HCT116 (cell line): ENCODE measurements around the gene SPOCK3. TPM values are rescaled to one million over a fixed set of nuclear protein-coding genes. Genes with fewer than 3 reads are reported as not detected.

Source experiments
- ATAC-seq: fragments of 200-7000 bp; cut with Tn5 transposase; 2 replicates; pipeline ENCODE4 v1.9.1; 2020; ENCODE audit warnings: mild to moderate bottlenecking, moderate library complexity
- BruUV-seq: library from RNA; stranded (reverse); fragments of 400-500 nt; replicated peaks from 2 replicates; lab custom pipeline; 2021; lab: Mats Ljungman, UMichigan
- CTCF ChIA-PET: fragments of 300-600 bp; sonication (Branson Sonifier 250); formaldehyde crosslinking; loops from one replicate; lab custom pipeline; 2021; ENCODE audit warnings: antibody characterized with exemption; lab: Charles Lee
- POLR2A ChIA-PET: fragments of 300-600, 350-600 bp; sonication (Branson Sonifier 250); formaldehyde crosslinking; loops from one replicate; lab custom pipeline; 2021; ENCODE audit warnings: antibody characterized with exemption; lab: Charles Lee
- RAD21 ChIA-PET, 2 experiments: fragments of 300-600 bp; sonication (Branson Sonifier 250); formaldehyde crosslinking; loops; one replicate each; lab custom pipeline; 2023; ENCODE audit warnings: low total read pairs in 2 of 2; ENCODE audit not compliant: uncharacterized antibody in 2 of 2, unreplicated experiment in 2 of 2, low non-redundant PET in 1 of 2; lab: Charles Lee
- DNase-seq: peaks from one replicate; pipeline ENCODE4 v3.0.0-alpha.2; 2010; ENCODE audit warnings: low read depth, low spot score
- H2AFZ ChIP-seq: fragments of 200-600 bp; shearing (Covaris generic), sonication (generic); 2 replicates; pipeline ENCODE4 v1.6.1; 2017; ENCODE audit warnings: low read depth, mixed run types, mixed read lengths, antibody characterized with exemption, low read length; ENCODE audit not compliant: poor library complexity, severe bottlenecking
- H3K27ac ChIP-seq: 2 replicates; pipeline ENCODE4 v1.5.1; 2012; ENCODE audit warnings: low read depth, low read length
- H3K27me3 ChIP-seq: fragments of 200-600 bp; sonication (generic); 2 replicates; pipeline ENCODE4 v1.6.1; 2016; ENCODE audit warnings: mixed run types, low read length, mixed read lengths; ENCODE audit not compliant: insufficient read depth
- H3K36me3 ChIP-seq, 2 experiments: fragments of 200-500 bp in 1 of 2; fragments of 200-600 bp in 1 of 2; sonication (Bioruptor generic) in 1 of 2; sonication (generic) in 1 of 2; 2 replicates each; pipeline versions ENCODE4 v1.5.1 to v1.6.1; 2014 to 2016; ENCODE audit warnings: low read length in 2 of 2, inconsistent platforms in 1 of 2, mixed read lengths in 1 of 2, mixed run types in 1 of 2; ENCODE audit not compliant: insufficient read depth in 2 of 2, control insufficient read depth in 1 of 2
- H3K4me1 ChIP-seq, 2 experiments: fragments of 200-600 bp in 1 of 2; sonication (generic) in 1 of 2; 2 replicates each; pipeline versions ENCODE4 v1.5.1 to v1.6.1; 2012 to 2017; ENCODE audit warnings: low read length in 2 of 2, inconsistent platforms in 1 of 2, mild to moderate bottlenecking in 1 of 2, mixed read lengths in 1 of 2, mixed run types in 1 of 2, moderate library complexity in 1 of 2; ENCODE audit not compliant: insufficient read depth in 2 of 2, control insufficient read depth in 1 of 2
- H3K4me2 ChIP-seq: fragments of 200-600 bp; sonication (generic); 2 replicates; pipeline ENCODE4 v1.6.1; 2017; ENCODE audit warnings: mixed run types, low read length, mixed read lengths
- H3K4me3 ChIP-seq, 2 experiments: fragments of 200-600 bp in 1 of 2; sonication (generic) in 1 of 2; replicated peaks in 1 of 2; 2 replicates each; pipeline ENCODE4 v1.5.1; 2011 to 2016; ENCODE audit warnings: low read length in 2 of 2, control low read depth in 1 of 2, low read depth in 1 of 2, mild to moderate bottlenecking in 1 of 2, mixed read lengths in 1 of 2, mixed run types in 1 of 2
- H3K79me2 ChIP-seq: fragments of 200-600 bp; sonication (generic); 2 replicates; pipeline ENCODE4 v1.6.1; 2017; ENCODE audit warnings: mild to moderate bottlenecking, mixed run types, low read length, moderate library complexity, mixed read lengths; ENCODE audit not compliant: insufficient read depth
- H3K9ac ChIP-seq: fragments of 200-600 bp; sonication (generic); 2 replicates; pipeline ENCODE4 v1.6.1; 2016; ENCODE audit warnings: low read length, mixed read lengths
- H3K9me2 ChIP-seq: fragments of 200-600 bp; sonication (generic), shearing (Covaris generic); 2 replicates; pipeline ENCODE4 v1.6.1; 2017; ENCODE audit warnings: mixed run types, mild to moderate bottlenecking, moderate library complexity; ENCODE audit not compliant: insufficient read depth
- H3K9me3 ChIP-seq, 2 experiments: fragments of 200-500 bp in 1 of 2; fragments of 200-600 bp in 1 of 2; sonication (Bioruptor generic) in 1 of 2; sonication (generic) in 1 of 2; 2 replicates each; pipeline ENCODE4 v1.6.1; 2014 to 2017; ENCODE audit warnings: low read length in 2 of 2, mixed read lengths in 2 of 2, inconsistent platforms in 1 of 2, low read depth in 1 of 2, mild to moderate bottlenecking in 1 of 2, mixed run types in 1 of 2, moderate library complexity in 1 of 2; ENCODE audit not compliant: control insufficient read depth in 1 of 2, insufficient read depth in 1 of 2
- H4K20me1 ChIP-seq: fragments of 200-600 bp; sonication (generic), shearing (Covaris generic); 2 replicates; pipeline ENCODE4 v1.6.1; 2017; ENCODE audit warnings: mixed run types, mild to moderate bottlenecking, moderate library complexity; ENCODE audit not compliant: insufficient read depth
- CBX3 ChIP-seq: IDR thresholded peaks from 2 replicates; pipeline ENCODE4 v1.6.1; 2012; ENCODE audit warnings: low read depth
- CEBPB ChIP-seq: IDR thresholded peaks from 2 replicates; pipeline ENCODE4 v1.6.1; 2012; ENCODE audit warnings: low read depth
- CTCF ChIP-seq, 3 experiments: fragments of 200-600 bp in 1 of 3; sonication (generic) in 1 of 3; IDR thresholded peaks in 2 of 3; conservative IDR thresholded peaks in 1 of 3; 2 replicates each; pipeline ENCODE4 v1.5.1; 2012 to 2017; ENCODE audit warnings: low read depth in 2 of 3, low read length in 2 of 3, antibody characterized with exemption in 1 of 3, borderline replicate concordance in 1 of 3, control low read depth in 1 of 3, mild to moderate bottlenecking in 1 of 3, mixed read lengths in 1 of 3, mixed run types in 1 of 3, moderate library complexity in 1 of 3; ENCODE audit not compliant: insufficient read depth in 1 of 3
- ELF1 ChIP-seq: IDR thresholded peaks from 2 replicates; pipeline ENCODE4 v1.6.1; 2012; ENCODE audit warnings: low read depth, borderline replicate concordance
- FOSL1 ChIP-seq: IDR thresholded peaks from 2 replicates; pipeline ENCODE4 v1.6.1; 2012; ENCODE audit warnings: low read depth
- JUND ChIP-seq: IDR thresholded peaks from 2 replicates; pipeline ENCODE4 v1.6.1; 2012
- MAX ChIP-seq: IDR thresholded peaks from 2 replicates; pipeline ENCODE4 v1.6.1; 2012
- POLR2A ChIP-seq: IDR thresholded peaks from 2 replicates; pipeline ENCODE4 v1.7.0; 2011; ENCODE audit warnings: borderline replicate concordance; ENCODE audit not compliant: insufficient read depth, insufficient read length; ENCODE audit errors: extremely low read depth
- REST ChIP-seq: IDR thresholded peaks from 2 replicates; pipeline ENCODE4 v1.6.1; 2012; ENCODE audit warnings: low read depth
- SIN3A ChIP-seq: IDR thresholded peaks from 2 replicates; pipeline ENCODE4 v1.6.1; 2012; ENCODE audit warnings: low read depth
- SRF ChIP-seq: IDR thresholded peaks from 2 replicates; pipeline ENCODE4 v1.6.1; 2012; ENCODE audit warnings: low read depth
- TCF7L2 ChIP-seq: IDR thresholded peaks from 2 replicates; pipeline ENCODE4 v1.7.0; 2011; ENCODE audit warnings: borderline replicate concordance, inconsistent platforms; ENCODE audit not compliant: insufficient read depth, insufficient read length; ENCODE audit errors: extremely low read depth
- YY1 ChIP-seq: IDR thresholded peaks from 2 replicates; pipeline ENCODE4 v1.6.1; 2011; ENCODE audit warnings: low read length, low read depth, moderate library complexity, mild to moderate bottlenecking; ENCODE audit not compliant: insufficient replicate concordance; ENCODE audit errors: extremely low read depth
- ZFX ChIP-seq: fragments of 450-650 bp; IDR thresholded peaks from 2 replicates; pipeline ENCODE4 v1.6.1; 2017
- ZNF274 ChIP-seq: fragments of 200-500 bp; sonication (Bioruptor generic); IDR thresholded peaks from 2 replicates; pipeline ENCODE4 v1.6.1; 2014; ENCODE audit warnings: mild to moderate bottlenecking, low read depth, low read length, inconsistent platforms
- intact Hi-C: fragments of 100-400 bp; cut with micrococcal nuclease; formaldehyde crosslinking; loops from 2 replicates; pipeline ENCODE4 v1.10.0; 2022
- total RNA-seq: library from RNA; stranded (reverse); gene quantifications from one replicate; pipeline ENCODE4 v1.2.1, GENCODE V29; 2021; ENCODE audit not compliant: unreplicated experiment

Gene SPOCK3
- total RNA-seq, 1 experiment from 2014 or later, result 1.7 TPM

GRCh38 chr4:166823126-166823525, 411.2 kb downstream of the SPOCK3 start (continued):
- TF ChIP-seq CTCF (IDR thresholded peaks at IDR 0.05 in 2 of 3, conservative IDR thresholded peaks at IDR 0.05 in 1 of 3; ENCODE audit: borderline replicate concordance in 1 of 3, insufficient read depth in 1 of 3, low read depth in 2 of 3, low read length in 2 of 3) (no peak), CBX3 (no peak)

GRCh38 chr4:166822386-166822785, 411.9 kb downstream of the SPOCK3 start:
- Histone ChIP-seq H3K9me2 (no peaks in the 10 kb centered on the region), H3K4me3 (no peak overlapping the region), H3K36me3 (no peaks in the 10 kb centered on the region), H3K79me2 (no peaks in the 10 kb centered on the region), H3K27me3 (no peaks in the 10 kb centered on the region), H2AFZ (no peak overlapping the region), H3K9me3 (no peaks in the 10 kb centered on the region), H4K20me1 (no peaks in the 10 kb centered on the region), H3K9ac (no peak overlapping the region), H3K27ac (no peak overlapping the region), H3K4me2 (no peak overlapping the region), H3K4me1 (no peaks in the 10 kb centered on the region)
- ChIA-PET POLR2A (no interaction called here), CTCF (no interaction called here), RAD21 (no interaction called here)
- intact Hi-C loops, result no loop called here
- BruUV-seq, result no TSS peak
- ATAC-seq (no peak), DNase-seq (no peak)
- no peak for TF ChIP-seq FOSL1
- TF ChIP-seq CTCF (IDR thresholded peaks at IDR 0.05 in 2 of 3, conservative IDR thresholded peaks at IDR 0.05 in 1 of 3; ENCODE audit: borderline replicate concordance in 1 of 3, insufficient read depth in 1 of 3, low read depth in 2 of 3, low read length in 2 of 3), result no peak
- no peak for TF ChIP-seq JUND
- no peak for TF ChIP-seq ZNF274
- no peak for TF ChIP-seq MAX
- TF ChIP-seq REST, result no peak
- TF ChIP-seq ELF1, result no peak
- no peak for TF ChIP-seq YY1
- TF ChIP-seq POLR2A, result no peak
- no peak for TF ChIP-seq CEBPB
- no peak for TF ChIP-seq TCF7L2
- no peak for TF ChIP-seq SIN3A
- TF ChIP-seq SRF, result no peak
- no peak for TF ChIP-seq ZFX
